ENCODE measurements around the gene FCN2.

- TF ChIP-seq EZH2 (conservative IDR thresholded peaks at IDR 0.05; ENCODE audit: low read depth, low read length) (no peak), TARDBP (CRISPR knock-in tag; IDR thresholded peaks at IDR 0.05) (no peak)
These were observed 24.7 kb upstream of the FCN2 start for GRCh38 chr9:134855900-134856377.

Data from HepG2 (cell line).